A673 (cell line): ENCODE results near the gene DNASE2B. TPM values are rescaled to one million over a fixed set of nuclear protein-coding genes. Genes with fewer than 3 reads are reported as not detected.

Experiments used
- BruUV-seq: library from RNA; stranded (reverse); fragments of 400-500 nt; replicated peaks from 2 replicates; lab custom pipeline; 2021; lab: Mats Ljungman, UMichigan
- CTCF ChIA-PET: fragments of 300-600 bp; sonication (Branson Sonifier 250); formaldehyde crosslinking; loops from one replicate; lab custom pipeline; 2022; ENCODE audit warnings: antibody characterized with exemption; lab: Charles Lee
- POLR2A ChIA-PET: fragments of 300-600 bp; sonication (Branson Sonifier 250); formaldehyde crosslinking; loops from one replicate; lab custom pipeline; 2022; ENCODE audit warnings: antibody characterized with exemption; ENCODE audit not compliant: low non-redundant PET; lab: Charles Lee
- DNase-seq: peaks from one replicate; pipeline ENCODE4 v3.0.0-alpha.2; 2015; ENCODE audit warnings: low spot score
- H3K27ac ChIP-seq: fragments of 200-600 bp; sonication (generic); 2 replicates; pipeline ENCODE4 v1.5.1; 2016; ENCODE audit warnings: mixed run types, low read depth, mild to moderate bottlenecking, mixed read lengths, antibody characterized with exemption, low read length; ENCODE audit not compliant: poor library complexity, severe bottlenecking
- H3K27me3 ChIP-seq: fragments of 200-600 bp; sonication (generic); replicated peaks from 2 replicates; pipeline ENCODE4 v1.6.1; 2017; ENCODE audit warnings: mixed run types, low read depth, mild to moderate bottlenecking, mixed read lengths, antibody characterized with exemption, low read length; ENCODE audit not compliant: insufficient read depth, poor library complexity
- H3K36me3 ChIP-seq: fragments of 200-600 bp; sonication (generic); 2 replicates; pipeline ENCODE4 v1.6.1; 2016; ENCODE audit warnings: mixed run types, mild to moderate bottlenecking, mixed read lengths, antibody characterized with exemption, low read length; ENCODE audit not compliant: insufficient read depth, poor library complexity, severe bottlenecking
- H3K4me1 ChIP-seq: fragments of 200-600 bp; sonication (generic); 2 replicates; pipeline ENCODE4 v1.6.1; 2017; ENCODE audit warnings: mixed run types, mild to moderate bottlenecking, mixed read lengths, antibody characterized with exemption, low read length; ENCODE audit not compliant: insufficient read depth, poor library complexity, severe bottlenecking
- H3K4me3 ChIP-seq: fragments of 200-600 bp; sonication (generic); 2 replicates; pipeline ENCODE4 v1.5.1; 2016; ENCODE audit warnings: low read depth, mixed run types, mild to moderate bottlenecking, mixed read lengths, low read length; ENCODE audit not compliant: poor library complexity, severe bottlenecking
- H3K9me3 ChIP-seq: fragments of 200-600 bp; sonication (generic); 2 replicates; pipeline ENCODE4 v1.6.1; 2016; ENCODE audit warnings: mixed run types, low read depth, mild to moderate bottlenecking, mixed read lengths, antibody characterized with exemption, low read length; ENCODE audit not compliant: poor library complexity, severe bottlenecking
- EZH2 ChIP-seq: fragments of 200-600 bp; sonication (generic); IDR thresholded peaks from 2 replicates; pipeline ENCODE4 v1.6.1; 2017; ENCODE audit warnings: borderline replicate concordance, low read depth, mild to moderate bottlenecking, mixed read lengths, antibody characterized with exemption, low read length; ENCODE audit not compliant: poor library complexity, severe bottlenecking
- intact Hi-C: fragments of 100-400 bp; cut with micrococcal nuclease; formaldehyde crosslinking; loops from one replicate; pipeline ENCODE4 v1.10.0; 2022; ENCODE audit not compliant: unreplicated experiment
- total RNA-seq: library from RNA; stranded (reverse); gene quantifications from 2 replicates; pipeline ENCODE4 v1.2.3, GENCODE V29; 2021
- TF ChIP-seq, protein P1 (sequence below): fragments of 300-800, 200-600 bp; sonication (generic); conservative IDR thresholded peaks from 2 replicates; pipeline ENCODE4 v1.5.1; 2017; ENCODE audit warnings: low read depth, mild to moderate bottlenecking, antibody characterized with exemption, low read length, moderate library complexity, mixed read lengths

The DNASE2B gene
- total RNA-seq, 1 experiment from 2014 or later, result not detected

DNA sequence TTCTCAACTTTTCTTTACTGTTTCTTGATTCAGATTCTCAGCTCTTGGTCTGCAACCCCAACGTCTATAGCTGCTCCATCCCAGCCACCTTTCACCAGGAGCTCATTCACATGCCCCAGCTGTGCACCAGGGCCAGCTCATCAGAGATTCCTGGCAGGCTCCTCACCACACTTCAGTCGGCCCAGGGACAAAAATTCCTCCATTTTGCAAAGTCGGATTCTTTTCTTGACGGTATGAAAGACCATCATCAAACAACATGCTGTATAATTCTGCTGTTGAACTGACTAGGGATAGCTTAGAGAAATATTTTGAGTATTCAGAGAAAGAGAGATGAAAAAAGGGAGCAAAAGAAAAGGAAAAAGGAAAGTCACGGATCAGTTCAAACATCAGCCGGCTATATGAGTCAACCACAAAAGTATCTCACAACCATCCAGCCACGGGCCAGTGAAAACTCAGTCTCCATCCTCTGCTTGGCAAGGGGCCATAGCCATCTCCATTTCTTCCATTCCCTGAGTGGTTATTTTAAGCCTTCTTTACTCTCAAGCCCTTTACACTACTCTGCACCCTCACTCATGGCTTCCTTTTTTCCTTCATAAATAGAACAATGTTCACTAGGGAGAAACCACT, 14.1 kb downstream of the DNASE2B start:
- no TSS peak for BruUV-seq
- CTCF ChIA-PET, result no interaction called here

DNA sequence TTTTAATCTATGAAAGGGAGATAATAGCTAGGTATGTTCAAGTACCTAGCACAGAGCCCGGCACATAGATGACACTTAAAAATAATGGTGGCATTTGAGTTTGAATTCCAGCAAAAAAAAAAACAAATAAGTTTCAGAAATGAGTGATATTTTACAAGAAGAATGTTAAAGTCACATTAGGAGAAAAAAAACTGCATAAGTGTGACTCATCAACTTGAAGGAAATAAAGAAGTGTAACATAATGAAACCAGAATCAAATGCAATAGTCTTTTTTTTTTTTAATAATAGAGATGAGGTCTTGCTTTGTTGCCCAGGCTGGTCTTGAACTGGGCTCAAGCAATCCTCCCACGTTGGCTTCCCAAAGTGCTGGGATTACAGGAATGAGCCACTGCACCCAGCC, 17.1 kb downstream of the DNASE2B start:
- H3K9me3 ChIP-seq, result no peaks in the 10 kb centered on the region
- H3K4me3 ChIP-seq, result no peak overlapping the region
- peaks cover 2% of the 10 kb centered on the region for H3K4me1 ChIP-seq
- DNase-seq, result no peak
- no peaks in the 10 kb centered on the region for H3K27me3 ChIP-seq
- ChIA-PET POLR2A (no interaction called here), CTCF (no interaction called here)
- BruUV-seq, result no TSS peak
- no peak for TF ChIP-seq EZH2
- TF ChIP-seq, protein P1, sequence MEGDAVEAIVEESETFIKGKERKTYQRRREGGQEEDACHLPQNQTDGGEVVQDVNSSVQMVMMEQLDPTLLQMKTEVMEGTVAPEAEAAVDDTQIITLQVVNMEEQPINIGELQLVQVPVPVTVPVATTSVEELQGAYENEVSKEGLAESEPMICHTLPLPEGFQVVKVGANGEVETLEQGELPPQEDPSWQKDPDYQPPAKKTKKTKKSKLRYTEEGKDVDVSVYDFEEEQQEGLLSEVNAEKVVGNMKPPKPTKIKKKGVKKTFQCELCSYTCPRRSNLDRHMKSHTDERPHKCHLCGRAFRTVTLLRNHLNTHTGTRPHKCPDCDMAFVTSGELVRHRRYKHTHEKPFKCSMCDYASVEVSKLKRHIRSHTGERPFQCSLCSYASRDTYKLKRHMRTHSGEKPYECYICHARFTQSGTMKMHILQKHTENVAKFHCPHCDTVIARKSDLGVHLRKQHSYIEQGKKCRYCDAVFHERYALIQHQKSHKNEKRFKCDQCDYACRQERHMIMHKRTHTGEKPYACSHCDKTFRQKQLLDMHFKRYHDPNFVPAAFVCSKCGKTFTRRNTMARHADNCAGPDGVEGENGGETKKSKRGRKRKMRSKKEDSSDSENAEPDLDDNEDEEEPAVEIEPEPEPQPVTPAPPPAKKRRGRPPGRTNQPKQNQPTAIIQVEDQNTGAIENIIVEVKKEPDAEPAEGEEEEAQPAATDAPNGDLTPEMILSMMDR, result no peak
- intact Hi-C loops, result no loop called here
- no peaks in the 10 kb centered on the region for H3K36me3 ChIP-seq
- no peak overlapping the region for H3K27ac ChIP-seq

More for the DNA sequence above, 14.1 kb downstream of the DNASE2B start:
- Histone ChIP-seq H3K36me3 (no peaks in the 10 kb centered on the region), H3K9me3 (no peaks in the 10 kb centered on the region), H3K4me3 (no peak overlapping the region), H3K27ac (no peak overlapping the region), H3K4me1 (peaks cover 3% of the 10 kb centered on the region), H3K27me3 (no peaks in the 10 kb centered on the region)
- intact Hi-C loops, result no loop called here
- POLR2A ChIA-PET, result no interaction called here
- TF ChIP-seq EZH2, result no peak
- TF ChIP-seq, protein P1, result no peak
- DNase-seq, result no peak

- Histone ChIP-seq H3K27me3 (no peaks in the 10 kb centered on the region), H3K9me3 (no peaks in the 10 kb centered on the region), H3K4me3 (no peak overlapping the region), H3K4me1 (peaks cover 5% of the 10 kb centered on the region), H3K27ac (no peak overlapping the region), H3K36me3 (no peaks in the 10 kb centered on the region)
- no peak for DNase-seq
- ChIA-PET CTCF (no interaction called here), POLR2A (no interaction called here)
- TF ChIP-seq, protein P1, result no peak
- no peak for TF ChIP-seq EZH2
- BruUV-seq, result no TSS peak
- intact Hi-C loops, result no loop called here
Measured at GRCh38 chr1:84422909-84423308, 24.6 kb downstream of the DNASE2B start.
